GM23338 (cell line): ENCODE data around the gene BRD3.

Experiments used
- CREB1 ChIP-seq: fragments of 250-450 bp; sonication (Bioruptor Pico); IDR thresholded peaks from 2 replicates; pipeline ENCODE4 v1.5.0; 2020; ENCODE audit warnings: low read depth, mild to moderate bottlenecking, moderate library complexity
- EZH2 ChIP-seq: fragments of 200-600 bp; sonication (generic); IDR thresholded peaks from one replicate; pipeline ENCODE4 v1.8.0; 2017; ENCODE audit warnings: antibody characterized with exemption, mild to moderate bottlenecking, low read depth; ENCODE audit not compliant: unreplicated experiment
- EZH2phosphoT487 ChIP-seq: fragments of 200-600 bp; sonication (generic); IDR thresholded peaks from one replicate; pipeline ENCODE4 v1.8.1; 2018; ENCODE audit warnings: antibody characterized with exemption; ENCODE audit not compliant: unreplicated experiment
- JUNB ChIP-seq: IDR thresholded peaks from one replicate; pipeline ENCODE4 v1.6.1; 2016; ENCODE audit warnings: antibody characterized with exemption; ENCODE audit not compliant: unreplicated experiment
- NANOG ChIP-seq: IDR thresholded peaks from 2 replicates; pipeline ENCODE4 v1.6.1; 2016; ENCODE audit warnings: antibody characterized with exemption, borderline replicate concordance
- POLR2AphosphoS5 ChIP-seq: IDR thresholded peaks from 2 replicates; pipeline ENCODE4 v1.6.1; 2016; ENCODE audit warnings: antibody characterized with exemption, low read depth
- REST ChIP-seq: IDR thresholded peaks from one replicate; pipeline ENCODE4 v1.6.1; 2018; ENCODE audit warnings: antibody characterized with exemption; ENCODE audit not compliant: unreplicated experiment
- STAT1 ChIP-seq: IDR thresholded peaks from one replicate; pipeline ENCODE4 v1.6.1; 2016; ENCODE audit warnings: antibody characterized with exemption; ENCODE audit not compliant: unreplicated experiment
- TF ChIP-seq, protein P1 (sequence below), 2 experiments: fragments of 200-600 bp in 1 of 2; sonication (generic) in 1 of 2; conservative IDR thresholded peaks; 2 replicates each; pipeline versions ENCODE4 v1.5.1 to v1.6.1; 2016 to 2017; ENCODE audit warnings: antibody characterized with exemption in 2 of 2, low read depth in 2 of 2, mild to moderate bottlenecking in 2 of 2, moderate library complexity in 1 of 2
- TF ChIP-seq, protein P2 (sequence below): IDR thresholded peaks from 2 replicates; pipeline ENCODE4 v1.6.1; 2016; ENCODE audit warnings: antibody characterized with exemption

DNA sequence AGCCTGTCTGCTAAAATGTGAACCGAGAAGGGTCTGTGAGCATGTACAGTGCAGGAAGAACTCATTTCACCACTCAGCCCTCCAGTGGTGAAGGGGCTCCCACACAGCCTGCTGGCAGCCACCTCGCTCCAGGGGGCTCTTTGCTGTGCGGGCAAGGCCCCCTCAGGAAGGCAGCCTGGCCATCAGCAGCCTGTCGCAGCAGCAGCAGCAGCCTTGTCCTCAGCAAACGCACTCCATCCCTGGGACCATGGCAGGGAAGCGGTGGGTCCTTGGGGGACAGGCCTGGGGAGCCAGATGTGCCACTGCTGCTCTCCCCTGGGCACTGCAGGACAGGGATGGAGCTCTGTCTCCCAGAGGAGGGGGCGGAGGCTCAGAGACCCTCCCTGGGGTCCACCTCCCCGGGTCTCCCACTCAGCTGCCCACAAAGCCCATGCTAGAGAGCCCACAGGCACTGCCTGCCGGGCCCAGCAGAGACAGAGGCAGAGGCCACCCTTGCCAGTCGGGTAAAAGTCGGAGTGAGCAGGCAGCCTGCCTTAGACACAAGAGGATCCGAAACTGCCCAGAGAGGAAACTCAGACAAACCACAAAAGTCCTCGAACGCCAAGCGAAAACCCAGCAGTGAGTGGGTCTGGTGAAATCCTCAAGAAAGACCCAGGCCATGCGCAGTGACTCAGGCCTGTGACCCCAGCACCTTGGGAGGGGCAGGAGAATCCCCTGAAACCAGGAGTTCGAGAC, 8.0 kb downstream of the BRD3 start:
- TF ChIP-seq NANOG: no peak
- TF ChIP-seq, protein P1, sequence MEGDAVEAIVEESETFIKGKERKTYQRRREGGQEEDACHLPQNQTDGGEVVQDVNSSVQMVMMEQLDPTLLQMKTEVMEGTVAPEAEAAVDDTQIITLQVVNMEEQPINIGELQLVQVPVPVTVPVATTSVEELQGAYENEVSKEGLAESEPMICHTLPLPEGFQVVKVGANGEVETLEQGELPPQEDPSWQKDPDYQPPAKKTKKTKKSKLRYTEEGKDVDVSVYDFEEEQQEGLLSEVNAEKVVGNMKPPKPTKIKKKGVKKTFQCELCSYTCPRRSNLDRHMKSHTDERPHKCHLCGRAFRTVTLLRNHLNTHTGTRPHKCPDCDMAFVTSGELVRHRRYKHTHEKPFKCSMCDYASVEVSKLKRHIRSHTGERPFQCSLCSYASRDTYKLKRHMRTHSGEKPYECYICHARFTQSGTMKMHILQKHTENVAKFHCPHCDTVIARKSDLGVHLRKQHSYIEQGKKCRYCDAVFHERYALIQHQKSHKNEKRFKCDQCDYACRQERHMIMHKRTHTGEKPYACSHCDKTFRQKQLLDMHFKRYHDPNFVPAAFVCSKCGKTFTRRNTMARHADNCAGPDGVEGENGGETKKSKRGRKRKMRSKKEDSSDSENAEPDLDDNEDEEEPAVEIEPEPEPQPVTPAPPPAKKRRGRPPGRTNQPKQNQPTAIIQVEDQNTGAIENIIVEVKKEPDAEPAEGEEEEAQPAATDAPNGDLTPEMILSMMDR (conservative IDR thresholded peaks at IDR 0.05; ENCODE audit: low read depth in 2 of 2): no peak
- no peak for TF ChIP-seq EZH2phosphoT487
- no peak for TF ChIP-seq EZH2
- no peak for TF ChIP-seq REST
- no peak for TF ChIP-seq POLR2AphosphoS5
- no peak for TF ChIP-seq JUNB
- TF ChIP-seq STAT1: no peak
- TF ChIP-seq, protein P2, sequence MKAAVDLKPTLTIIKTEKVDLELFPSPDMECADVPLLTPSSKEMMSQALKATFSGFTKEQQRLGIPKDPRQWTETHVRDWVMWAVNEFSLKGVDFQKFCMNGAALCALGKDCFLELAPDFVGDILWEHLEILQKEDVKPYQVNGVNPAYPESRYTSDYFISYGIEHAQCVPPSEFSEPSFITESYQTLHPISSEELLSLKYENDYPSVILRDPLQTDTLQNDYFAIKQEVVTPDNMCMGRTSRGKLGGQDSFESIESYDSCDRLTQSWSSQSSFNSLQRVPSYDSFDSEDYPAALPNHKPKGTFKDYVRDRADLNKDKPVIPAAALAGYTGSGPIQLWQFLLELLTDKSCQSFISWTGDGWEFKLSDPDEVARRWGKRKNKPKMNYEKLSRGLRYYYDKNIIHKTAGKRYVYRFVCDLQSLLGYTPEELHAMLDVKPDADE: no peak
- TF ChIP-seq CREB1 (CRISPR knock-in tag): no peak
